Activated naive CD8-positive, alpha-beta T cell treated with anti-CD3 and anti-CD28 coated beads, Interleukin-2, amount 50 U/mL, for 24 hours (primary cell): ENCODE results near the gene PPIC.

ENCODE experiments used
- ATAC-seq: fragments of 150-1000 bp; cut with Tn5 transposase; one replicate; pipeline ENCODE4 v1.10.0; 2021
- DNase-seq: peaks from one replicate; pipeline ENCODE4 v3.0.0; 2021
- H3K27ac Mint-ChIP-seq: one replicate; pipeline ENCODE4 v1.8.0; 2021; ENCODE audit warnings: mild to moderate bottlenecking, mixed read lengths
- H3K27me3 Mint-ChIP-seq: one replicate; pipeline ENCODE4 v1.8.0; 2021; ENCODE audit warnings: mixed read lengths
- H3K36me3 Mint-ChIP-seq: one replicate; pipeline ENCODE4 v1.8.0; 2021; ENCODE audit warnings: low read depth, mixed read lengths
- H3K4me1 Mint-ChIP-seq: one replicate; pipeline ENCODE4 v1.8.0; 2021; ENCODE audit warnings: mixed read lengths
- H3K4me3 Mint-ChIP-seq: one replicate; pipeline ENCODE4 v1.8.0; 2021; ENCODE audit warnings: mild to moderate bottlenecking, moderate library complexity, mixed read lengths
- H3K9me3 Mint-ChIP-seq: one replicate; pipeline ENCODE4 v1.8.0; 2021; ENCODE audit warnings: mixed read lengths

PPIC gene

GRCh38 chr5:123036391-123037103, at the start of gene PPIC:
PPIC (minus strand) TSS chr5:123036725; CDS start chr5:123036625, 100 bp downstream.
- Mint-ChIP-seq H3K4me3 (peak within 1 kb of the TSS; percentile 62), H3K9me3 (no peaks in the 10 kb centered on the region), H3K27ac (no peak within 1 kb of the TSS), H3K27me3 (peaks cover 53% of the 10 kb centered on the region), H3K4me1 (peaks cover 7% of the 10 kb centered on the region), H3K36me3 (no peaks in the 10 kb centered on the region)
- peak; percentile 37 for ATAC-seq
- DNase-seq: peak; percentile 17

DNA sequence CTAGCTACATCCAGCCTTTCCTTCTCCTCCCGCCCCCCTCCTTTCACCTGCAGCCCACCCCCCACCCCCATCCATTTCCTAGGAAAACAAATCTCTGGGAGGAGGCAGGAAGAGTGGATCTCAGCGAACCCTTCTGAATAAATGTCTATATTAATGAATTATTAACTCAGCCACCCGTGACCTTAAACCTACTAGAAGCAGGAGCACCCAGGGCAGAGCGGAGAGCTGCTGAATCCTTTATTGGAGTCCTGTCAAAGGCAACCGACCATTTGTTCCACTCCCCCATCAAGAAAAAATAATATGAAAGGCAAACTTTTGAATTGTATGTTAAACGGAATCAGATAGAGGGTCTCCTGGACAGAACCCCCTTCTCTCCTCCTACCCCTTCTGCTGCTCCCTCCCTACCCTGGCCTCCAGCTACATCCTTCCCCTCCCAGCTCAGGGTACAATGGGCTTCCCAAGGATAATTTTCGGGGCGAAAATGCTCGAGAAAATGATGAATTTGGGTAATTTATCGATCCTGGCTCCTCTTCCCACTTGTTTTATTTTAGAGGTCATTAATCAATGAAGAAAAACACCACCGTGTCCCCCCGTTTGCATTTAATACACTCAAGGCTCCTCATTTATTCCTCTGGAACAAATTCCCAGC, 49.2 kb upstream of the PPIC start:
- DNase-seq (no peak), ATAC-seq (no peak)
- Mint-ChIP-seq H3K27me3 (peaks cover 69% of the 10 kb centered on the region), H3K4me3 (no peak overlapping the region), H3K4me1 (peaks cover 13% of the 10 kb centered on the region), H3K36me3 (no peaks in the 10 kb centered on the region), H3K27ac (no peak overlapping the region), H3K9me3 (no peaks in the 10 kb centered on the region)

GRCh38 chr5:123084730-123085605, 48.4 kb upstream of the PPIC start:
- H3K9me3 Mint-ChIP-seq: no peaks in the 10 kb centered on the region
- H3K4me1 Mint-ChIP-seq: peaks cover 13% of the 10 kb centered on the region
- DNase-seq (no peak), ATAC-seq (no peak)
- H3K36me3 Mint-ChIP-seq: no peaks in the 10 kb centered on the region
- peaks cover 71% of the 10 kb centered on the region for H3K27me3 Mint-ChIP-seq
- no peak overlapping the region for H3K4me3 Mint-ChIP-seq
- no peak overlapping the region for H3K27ac Mint-ChIP-seq

DNA sequence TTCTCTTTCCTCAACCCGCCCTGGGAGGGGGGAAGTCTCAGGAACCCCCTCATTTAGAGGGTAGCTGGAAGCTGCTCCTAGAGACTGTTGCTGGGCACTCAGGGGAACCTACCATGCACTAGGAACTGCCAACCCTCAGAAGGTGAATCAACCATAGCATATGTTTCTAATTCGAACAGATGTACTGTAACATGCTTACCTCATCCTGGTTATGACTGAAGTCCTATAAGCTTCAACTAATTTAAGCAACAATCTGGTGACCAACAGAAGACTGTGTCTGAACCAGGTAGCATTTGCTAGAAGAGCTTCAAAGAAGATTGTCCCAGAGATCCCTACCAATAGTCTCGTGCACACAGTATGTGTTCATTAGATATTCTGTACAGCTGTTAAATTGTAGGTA, 46.8 kb upstream of the PPIC start:
- Mint-ChIP-seq H3K27me3 (peaks cover 66% of the 10 kb centered on the region), H3K9me3 (no peaks in the 10 kb centered on the region), H3K4me3 (no peak overlapping the region), H3K27ac (no peak overlapping the region), H3K4me1 (peaks cover 7% of the 10 kb centered on the region), H3K36me3 (no peaks in the 10 kb centered on the region)
- ATAC-seq: no peak
- DNase-seq: no peak

GRCh38 chr5:123080215-123080614, 43.7 kb upstream of the PPIC start:
- Mint-ChIP-seq H3K9me3 (no peaks in the 10 kb centered on the region), H3K4me3 (no peak overlapping the region), H3K27ac (no peak overlapping the region), H3K27me3 (peaks cover 51% of the 10 kb centered on the region), H3K36me3 (no peaks in the 10 kb centered on the region), H3K4me1 (no peaks in the 10 kb centered on the region)
- no peak for DNase-seq
- no peak for ATAC-seq

GRCh38 chr5:123075521-123076163, 39.1 kb upstream of the PPIC start:
- Mint-ChIP-seq H3K27ac (no peak overlapping the region), H3K27me3 (peaks cover 34% of the 10 kb centered on the region), H3K4me3 (no peak overlapping the region), H3K36me3 (no peaks in the 10 kb centered on the region), H3K9me3 (no peaks in the 10 kb centered on the region), H3K4me1 (no peaks in the 10 kb centered on the region)
- DNase-seq (no peak), ATAC-seq (no peak)

- DNase-seq: no peak
- Mint-ChIP-seq H3K27ac (no peak overlapping the region), H3K4me1 (no peaks in the 10 kb centered on the region), H3K9me3 (peaks cover 4% of the 10 kb centered on the region), H3K36me3 (no peaks in the 10 kb centered on the region), H3K4me3 (no peak overlapping the region), H3K27me3 (peaks cover 13% of the 10 kb centered on the region)
- no peak for ATAC-seq
Observed at GRCh38 chr5:123068368-123068938, 31.9 kb upstream of the PPIC start.

DNA sequence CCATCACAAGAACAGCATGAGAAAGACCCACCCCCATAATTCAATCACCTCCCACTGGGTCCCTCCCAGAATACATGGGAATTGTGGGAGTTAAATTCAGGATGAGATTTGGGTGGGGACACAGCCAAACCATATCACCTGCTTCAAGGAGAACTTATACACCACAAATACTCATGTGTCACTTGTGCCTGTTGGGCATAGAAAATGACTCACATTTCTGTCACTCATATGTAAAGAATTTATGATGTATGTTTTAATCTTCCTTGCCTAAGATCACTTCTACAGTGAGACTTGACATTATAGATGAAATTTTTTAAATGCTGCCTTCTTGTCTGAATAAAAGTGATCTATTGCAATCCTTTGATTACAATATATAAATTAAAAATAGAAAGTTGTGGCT, 29.5 kb upstream of the PPIC start:
- DNase-seq (no peak), ATAC-seq (no peak)
- Mint-ChIP-seq H3K27me3 (peaks cover 11% of the 10 kb centered on the region), H3K4me3 (no peak overlapping the region), H3K27ac (no peak overlapping the region), H3K36me3 (no peaks in the 10 kb centered on the region), H3K4me1 (no peaks in the 10 kb centered on the region), H3K9me3 (peaks cover 11% of the 10 kb centered on the region)

- Mint-ChIP-seq H3K27ac (no peak overlapping the region), H3K9me3 (peaks cover 18% of the 10 kb centered on the region), H3K4me1 (no peaks in the 10 kb centered on the region), H3K27me3 (peaks cover 23% of the 10 kb centered on the region), H3K4me3 (no peak overlapping the region), H3K36me3 (no peaks in the 10 kb centered on the region)
- ATAC-seq: no peak
- DNase-seq: no peak
Observed at GRCh38 chr5:123059455-123059854, 22.9 kb upstream of the PPIC start.

DNA sequence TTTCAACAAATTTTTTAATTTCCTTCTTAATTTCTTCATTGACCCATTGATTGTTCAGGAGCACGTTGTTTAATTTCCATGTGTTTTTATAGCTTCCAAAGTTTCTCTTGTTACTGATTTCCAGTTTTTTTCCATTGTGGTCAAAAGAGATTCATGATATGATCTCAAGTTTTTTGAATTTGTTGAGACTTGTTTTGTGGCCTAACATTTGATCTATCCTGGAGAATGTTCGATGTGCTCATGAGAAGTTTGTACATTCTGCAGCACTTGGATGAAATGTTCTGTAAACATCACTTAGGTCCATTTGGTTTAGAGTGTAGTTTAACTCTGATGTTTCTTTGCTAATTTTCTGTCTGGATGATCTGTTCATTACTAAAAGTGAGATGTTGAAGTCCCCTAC, 14.7 kb upstream of the PPIC start:
- DNase-seq (no peak), ATAC-seq (no peak)
- Mint-ChIP-seq H3K36me3 (no peaks in the 10 kb centered on the region), H3K4me1 (no peaks in the 10 kb centered on the region), H3K27ac (no peak overlapping the region), H3K27me3 (peaks cover 14% of the 10 kb centered on the region), H3K9me3 (peaks cover 14% of the 10 kb centered on the region), H3K4me3 (no peak overlapping the region)

DNA sequence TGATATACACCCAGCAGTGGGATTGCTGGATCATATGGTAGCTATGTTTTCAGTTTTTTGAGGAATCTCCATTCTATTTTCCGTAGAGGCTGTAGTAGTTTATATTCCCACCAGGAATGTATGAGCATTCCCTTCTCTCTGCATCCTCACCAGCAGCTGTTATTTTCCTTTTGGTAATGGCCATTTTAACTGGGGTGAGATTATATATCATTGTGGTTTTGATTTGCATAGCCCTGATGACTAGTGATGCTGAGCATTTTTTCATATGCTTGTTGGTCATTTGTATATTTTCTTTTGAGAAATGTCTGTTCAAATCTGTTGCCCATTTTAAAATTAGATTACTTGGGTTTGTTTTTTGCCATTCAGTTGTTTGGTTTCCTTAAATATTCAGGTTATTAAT, 11.2 kb upstream of the PPIC start:
- Mint-ChIP-seq H3K4me1 (no peaks in the 10 kb centered on the region), H3K4me3 (no peak overlapping the region), H3K27ac (no peak overlapping the region), H3K27me3 (peaks cover 15% of the 10 kb centered on the region), H3K9me3 (peaks cover 7% of the 10 kb centered on the region), H3K36me3 (no peaks in the 10 kb centered on the region)
- ATAC-seq: no peak
- no peak for DNase-seq

GRCh38 chr5:123046222-123046621, 9.7 kb upstream of the PPIC start:
- peaks cover 15% of the 10 kb centered on the region for H3K27me3 Mint-ChIP-seq

DNA sequence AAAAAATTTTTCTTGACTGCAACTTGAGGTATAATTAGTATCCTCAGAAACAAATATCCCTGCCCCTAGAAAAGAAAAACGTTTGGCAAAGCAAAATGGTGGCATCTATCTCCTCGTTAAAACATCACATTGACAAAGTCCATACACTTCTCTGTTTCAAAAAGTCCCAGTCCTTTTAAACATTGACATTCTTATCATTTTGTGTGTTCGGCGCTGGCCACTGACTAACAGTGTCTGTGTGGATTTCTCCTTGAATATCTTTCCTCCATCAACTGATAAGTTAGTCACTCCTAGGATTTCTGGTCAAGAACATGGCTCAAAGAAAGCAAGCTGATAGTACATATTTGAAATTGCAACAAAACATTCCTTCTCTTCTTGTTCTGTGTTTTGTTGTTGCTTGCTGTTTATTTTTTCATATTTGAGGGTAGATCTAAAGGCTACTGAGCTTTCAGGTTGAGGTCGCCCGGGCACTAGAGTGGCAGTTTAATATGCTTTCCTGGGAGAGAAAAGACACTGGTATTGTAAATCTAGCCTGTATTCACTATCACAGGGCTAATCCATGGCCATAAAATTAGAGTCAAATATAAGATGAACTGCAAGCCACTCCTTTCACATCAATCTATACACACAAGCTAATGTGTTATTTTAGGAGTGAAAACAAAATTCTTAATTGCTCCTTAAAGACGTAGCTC, 8.5 kb upstream of the PPIC start:
- no peak for ATAC-seq
- H3K9me3 Mint-ChIP-seq: no peaks in the 10 kb centered on the region

More at GRCh38 chr5:123046222-123046621, 9.7 kb upstream of the PPIC start:
- no peak for ATAC-seq
- no peaks in the 10 kb centered on the region for H3K36me3 Mint-ChIP-seq
- no peak for DNase-seq
- H3K4me1 Mint-ChIP-seq: no peaks in the 10 kb centered on the region
- H3K4me3 Mint-ChIP-seq: no peak overlapping the region
- peaks cover under 1% of the 10 kb centered on the region for H3K9me3 Mint-ChIP-seq
- no peak overlapping the region for H3K27ac Mint-ChIP-seq

DNA sequence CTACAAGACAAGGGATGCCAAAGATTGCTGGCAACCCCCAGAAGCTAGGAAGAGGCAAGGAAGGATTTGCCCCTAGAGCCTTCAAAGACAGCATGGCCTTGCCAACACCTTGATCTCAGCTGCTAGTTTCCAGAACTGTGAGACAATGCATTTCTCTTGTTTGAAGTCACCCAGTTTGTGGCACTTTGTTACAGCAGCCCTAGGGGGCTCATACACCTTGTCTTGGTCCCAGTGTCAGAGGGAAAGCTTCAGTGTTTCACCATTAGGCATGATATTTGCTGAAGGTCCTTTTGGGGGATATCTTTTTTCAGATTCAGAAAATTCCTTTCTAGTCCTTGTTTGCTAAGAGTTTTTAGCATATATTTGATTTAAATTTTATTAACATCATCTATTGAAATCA, 3.1 kb upstream of the PPIC start:
- Mint-ChIP-seq H3K36me3 (no peaks in the 10 kb centered on the region), H3K9me3 (no peaks in the 10 kb centered on the region), H3K27me3 (peaks cover 43% of the 10 kb centered on the region), H3K4me3 (no peak overlapping the region), H3K27ac (no peak overlapping the region), H3K4me1 (peaks cover 7% of the 10 kb centered on the region)
- ATAC-seq (no peak), DNase-seq (no peak)

More for the DNA sequence above, 8.5 kb upstream of the PPIC start:
- DNase-seq: no peak
- H3K27me3 Mint-ChIP-seq: peaks cover 15% of the 10 kb centered on the region
- no peaks in the 10 kb centered on the region for H3K36me3 Mint-ChIP-seq
- no peak overlapping the region for H3K27ac Mint-ChIP-seq
- no peaks in the 10 kb centered on the region for H3K4me1 Mint-ChIP-seq
- no peak overlapping the region for H3K4me3 Mint-ChIP-seq
